ENCODE data around the gene FOXA2. TPM values are rescaled to one million over a fixed set of nuclear protein-coding genes. Genes with fewer than 3 reads are reported as not detected.
"Not testable (repeated sequence)": the region's sequence is repeated elsewhere in the genome, so short reads cannot be mapped to it uniquely, and the experiment has no call there.

The FOXA2 gene
- total and polyA plus RNA-seq, 3 experiments from 2014 or later = not detected

GRCh38 chr20:22619272-22619671 lies 34.9 kb upstream of the FOXA2 start:
- H3K4me1 ChIP-seq (ENCODE audit: insufficient read depth, low read length) = no peaks in the 10 kb centered on the region
- ChIA-PET POLR2A (no interaction called here), CTCF (no interaction called here)
- H3K4me3 Mint-ChIP-seq = no peak overlapping the region
- H3K27ac Mint-ChIP-seq = no peak overlapping the region
- no peaks in the 10 kb centered on the region for H3K4me1 Mint-ChIP-seq
- no peaks in the 10 kb centered on the region for H3K27me3 Mint-ChIP-seq
- H3K36me3 ChIP-seq (ENCODE audit: insufficient read depth, low read length) = no peaks in the 10 kb centered on the region
- no peak for DNase-seq
- H3K9me3 ChIP-seq (ENCODE audit: low read length) = no peaks in the 10 kb centered on the region
- no peaks in the 10 kb centered on the region for H3K27me3 ChIP-seq (ENCODE audit: insufficient read depth, low read length, poor library complexity, severe bottlenecking)
- no peak overlapping the region for H3K27ac ChIP-seq (ENCODE audit: low read depth, low read length)
- H3K9me3 Mint-ChIP-seq = peaks cover 0 to 5% (median 4%) of the 10 kb centered on the region in 5 donors
- H3K36me3 Mint-ChIP-seq = no peaks in the 10 kb centered on the region
- H3K4me3 ChIP-seq (ENCODE audit: low read length) = no peak overlapping the region

DNA sequence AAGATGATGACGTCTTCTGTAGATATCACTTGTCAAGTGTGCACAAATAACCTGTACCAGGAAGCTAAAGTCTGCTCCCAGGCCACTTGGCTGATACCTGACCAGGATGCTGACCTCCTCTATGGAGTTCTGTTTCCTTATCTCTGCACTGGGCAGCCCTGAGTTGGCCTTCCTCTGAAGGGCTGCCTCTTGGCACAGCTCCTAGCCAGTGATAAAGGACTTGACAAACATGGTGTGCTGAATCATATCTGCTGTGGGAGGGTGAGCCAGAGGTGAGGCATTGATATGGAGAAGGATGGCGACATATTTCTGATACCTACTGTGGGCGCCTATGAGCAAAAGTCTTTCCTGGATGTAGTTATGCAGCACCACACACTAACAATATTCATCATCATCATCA lies 32.8 kb upstream of the FOXA2 start:
- no peaks in the 10 kb centered on the region for H3K27me3 Mint-ChIP-seq
- ChIA-PET POLR2A (no interaction called here), CTCF (no interaction called here)
- H3K36me3 Mint-ChIP-seq = no peaks in the 10 kb centered on the region
- H3K9me3 Mint-ChIP-seq = peaks cover 0 to 4% (median 0%) of the 10 kb centered on the region in 5 donors
- H3K27ac ChIP-seq (ENCODE audit: low read depth, low read length) = no peak overlapping the region
- no peak overlapping the region for H3K4me3 Mint-ChIP-seq
- no peaks in the 10 kb centered on the region for H3K4me1 ChIP-seq (ENCODE audit: insufficient read depth, low read length)
- no peaks in the 10 kb centered on the region for H3K9me3 ChIP-seq (ENCODE audit: low read length)
- H3K27ac Mint-ChIP-seq = no peak overlapping the region
- H3K36me3 ChIP-seq (ENCODE audit: insufficient read depth, low read length) = no peaks in the 10 kb centered on the region
- DNase-seq = no peak
- no peaks in the 10 kb centered on the region for H3K27me3 ChIP-seq (ENCODE audit: insufficient read depth, low read length, poor library complexity, severe bottlenecking)
- H3K4me1 Mint-ChIP-seq = no peaks in the 10 kb centered on the region
- H3K4me3 ChIP-seq (ENCODE audit: low read length) = no peak overlapping the region

GRCh38 chr20:22616551-22616950 lies 32.2 kb upstream of the FOXA2 start:
- Mint-ChIP-seq H3K4me3 (no peak overlapping the region), H3K27me3 (no peaks in the 10 kb centered on the region), H3K27ac (no peak overlapping the region), H3K9me3 (peaks cover 0 to 4% (median 0%) of the 10 kb centered on the region in 5 donors), H3K36me3 (no peaks in the 10 kb centered on the region), H3K4me1 (no peaks in the 10 kb centered on the region)
- H3K27ac ChIP-seq (ENCODE audit: low read depth, low read length) = no peak overlapping the region
- CTCF ChIA-PET = no interaction called here
- no peaks in the 10 kb centered on the region for H3K9me3 ChIP-seq (ENCODE audit: low read length)
- POLR2A ChIA-PET = no interaction called here
- no peak for DNase-seq
- no peaks in the 10 kb centered on the region for H3K27me3 ChIP-seq (ENCODE audit: insufficient read depth, low read length, poor library complexity, severe bottlenecking)
- no peaks in the 10 kb centered on the region for H3K36me3 ChIP-seq (ENCODE audit: insufficient read depth, low read length)
- no peak overlapping the region for H3K4me3 ChIP-seq (ENCODE audit: low read length)
- no peaks in the 10 kb centered on the region for H3K4me1 ChIP-seq (ENCODE audit: insufficient read depth, low read length)

DNA sequence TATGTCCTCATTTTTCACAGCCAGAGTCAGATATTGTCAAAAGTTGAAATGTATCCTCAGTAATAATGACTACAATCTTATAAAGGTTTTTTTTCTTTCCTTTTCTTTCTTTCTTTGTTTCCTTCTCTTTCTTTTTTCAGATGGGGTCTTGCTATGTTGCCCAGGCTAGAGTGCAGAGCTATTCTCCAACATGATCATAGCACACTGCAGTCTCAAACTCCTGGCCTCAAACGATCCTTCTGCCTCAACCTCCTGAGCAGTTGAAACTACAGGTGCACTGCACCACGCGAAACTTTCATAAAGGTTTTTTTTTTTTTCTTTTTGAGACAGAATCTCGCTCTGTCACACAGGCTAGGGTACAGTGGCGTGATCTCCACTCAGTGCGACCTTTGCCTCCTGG lies 31.1 kb upstream of the FOXA2 start:
- ChIA-PET CTCF (no interaction called here), POLR2A (no interaction called here)
- H3K36me3 ChIP-seq (ENCODE audit: insufficient read depth, low read length) = no peaks in the 10 kb centered on the region
- Mint-ChIP-seq H3K4me1 (no peaks in the 10 kb centered on the region), H3K36me3 (no peaks in the 10 kb centered on the region), H3K27ac (peak overlapping the region in 1 of 8 donors; percentile 22), H3K27me3 (no peaks in the 10 kb centered on the region), H3K9me3 (peaks cover 0 to 4% (median 2%) of the 10 kb centered on the region in 5 donors), H3K4me3 (no peak overlapping the region)
- no peaks in the 10 kb centered on the region for H3K4me1 ChIP-seq (ENCODE audit: insufficient read depth, low read length)
- no peaks in the 10 kb centered on the region for H3K9me3 ChIP-seq (ENCODE audit: low read length)
- H3K4me3 ChIP-seq (ENCODE audit: low read length) = no peak overlapping the region
- H3K27me3 ChIP-seq (ENCODE audit: insufficient read depth, low read length, poor library complexity, severe bottlenecking) = no peaks in the 10 kb centered on the region
- no peak for DNase-seq
- no peak overlapping the region for H3K27ac ChIP-seq (ENCODE audit: low read depth, low read length)

DNA sequence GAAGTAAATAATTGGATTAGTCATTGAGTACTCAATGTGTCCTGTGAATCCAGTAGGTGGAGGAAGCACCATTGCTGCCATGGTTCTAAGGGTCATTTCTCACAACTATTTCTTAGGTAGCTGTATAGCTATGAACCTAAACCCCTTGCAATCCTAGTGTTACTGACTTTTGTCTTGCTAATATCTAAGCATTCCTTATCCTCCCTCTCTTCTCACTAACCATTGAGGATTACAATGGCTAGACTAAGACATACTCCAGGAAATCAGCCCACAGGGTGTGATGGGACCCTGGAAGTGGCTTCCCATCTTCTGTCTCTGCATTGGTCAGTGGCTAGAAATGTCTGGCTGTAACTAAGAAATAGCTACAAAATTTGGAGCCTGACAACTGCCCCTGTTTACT lies 27.3 kb upstream of the FOXA2 start:
- H3K36me3 Mint-ChIP-seq = no peaks in the 10 kb centered on the region
- H3K4me1 ChIP-seq (ENCODE audit: insufficient read depth, low read length) = no peaks in the 10 kb centered on the region
- H3K4me3 ChIP-seq (ENCODE audit: low read length) = no peak overlapping the region
- H3K27ac ChIP-seq (ENCODE audit: low read depth, low read length) = no peak overlapping the region
- H3K27me3 ChIP-seq (ENCODE audit: insufficient read depth, low read length, poor library complexity, severe bottlenecking) = no peaks in the 10 kb centered on the region
- no peak overlapping the region for H3K4me3 Mint-ChIP-seq
- H3K36me3 ChIP-seq (ENCODE audit: insufficient read depth, low read length) = no peaks in the 10 kb centered on the region
- ChIA-PET CTCF (no interaction called here), POLR2A (no interaction called here)
- no peaks in the 10 kb centered on the region for H3K4me1 Mint-ChIP-seq
- no peaks in the 10 kb centered on the region for H3K9me3 ChIP-seq (ENCODE audit: low read length)
- H3K27ac Mint-ChIP-seq = no peak overlapping the region
- peaks cover 0 to 7% (median 4%) of the 10 kb centered on the region in 5 donors for H3K9me3 Mint-ChIP-seq
- DNase-seq = no peak
- H3K27me3 Mint-ChIP-seq = no peaks in the 10 kb centered on the region

DNA sequence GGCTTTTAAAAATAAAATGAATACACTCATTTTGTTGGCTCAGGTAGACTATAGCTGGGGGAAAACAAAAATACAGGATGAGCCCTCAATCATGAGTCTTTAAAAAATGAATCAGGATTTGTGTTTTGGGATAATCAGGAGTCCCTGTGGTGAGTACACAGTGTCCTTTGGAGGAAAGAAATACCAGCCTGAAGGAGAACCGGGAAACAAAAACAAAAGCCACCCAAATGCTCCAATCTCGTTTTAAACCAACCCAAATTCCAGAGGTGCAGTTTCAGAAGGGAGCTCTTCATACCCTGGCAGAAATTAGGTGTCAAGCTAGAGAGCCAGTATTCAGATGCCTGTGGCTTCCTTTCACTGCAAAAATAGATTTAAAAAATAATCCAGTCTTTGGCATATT lies 23.3 kb upstream of the FOXA2 start:
- Mint-ChIP-seq H3K27ac (no peak overlapping the region), H3K4me1 (no peaks in the 10 kb centered on the region), H3K4me3 (no peak overlapping the region), H3K27me3 (no peaks in the 10 kb centered on the region), H3K36me3 (no peaks in the 10 kb centered on the region), H3K9me3 (peaks cover 0 to 8% (median 2%) of the 10 kb centered on the region in 5 donors)
- Histone ChIP-seq H3K4me3 (ENCODE audit: low read length) (no peak overlapping the region), H3K4me1 (ENCODE audit: insufficient read depth, low read length) (no peaks in the 10 kb centered on the region), H3K9me3 (ENCODE audit: low read length) (no peaks in the 10 kb centered on the region), H3K27me3 (ENCODE audit: insufficient read depth, low read length, poor library complexity, severe bottlenecking) (no peaks in the 10 kb centered on the region), H3K36me3 (ENCODE audit: insufficient read depth, low read length) (no peaks in the 10 kb centered on the region), H3K27ac (ENCODE audit: low read depth, low read length) (no peak overlapping the region)
- no peak for DNase-seq
- POLR2A ChIA-PET = no interaction called here
- CTCF ChIA-PET = no interaction called here

DNA sequence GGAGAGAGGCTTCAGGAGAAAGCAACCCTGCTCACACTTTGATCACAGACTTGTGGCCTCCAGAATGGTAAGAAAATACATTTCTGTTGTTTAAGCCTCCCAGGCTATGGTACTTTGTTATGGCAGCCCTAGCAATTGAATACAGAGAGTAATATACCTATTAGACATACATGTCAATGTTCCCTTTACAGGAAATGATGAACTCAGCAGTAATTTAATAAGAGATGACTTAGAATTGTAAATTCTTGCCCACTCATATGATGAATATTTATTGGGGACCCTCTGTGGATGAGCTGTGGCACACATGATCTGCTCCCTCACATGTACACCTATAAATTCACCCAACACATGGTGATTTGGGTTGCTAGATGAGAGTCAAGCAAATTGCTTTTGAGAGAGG lies 20.4 kb upstream of the FOXA2 start:
- H3K4me1 Mint-ChIP-seq = no peaks in the 10 kb centered on the region
- H3K27me3 Mint-ChIP-seq = no peaks in the 10 kb centered on the region
- POLR2A ChIA-PET = no interaction called here
- H3K9me3 ChIP-seq (ENCODE audit: low read length) = no peaks in the 10 kb centered on the region
- H3K36me3 ChIP-seq (ENCODE audit: insufficient read depth, low read length) = no peaks in the 10 kb centered on the region
- DNase-seq = no peak
- H3K9me3 Mint-ChIP-seq = peaks cover 0 to 6% (median 2%) of the 10 kb centered on the region in 5 donors
- H3K27me3 ChIP-seq (ENCODE audit: insufficient read depth, low read length, poor library complexity, severe bottlenecking) = no peaks in the 10 kb centered on the region
- no peak overlapping the region for H3K27ac ChIP-seq (ENCODE audit: low read depth, low read length)
- no peaks in the 10 kb centered on the region for H3K4me1 ChIP-seq (ENCODE audit: insufficient read depth, low read length)
- H3K4me3 ChIP-seq (ENCODE audit: low read length) = no peak overlapping the region
- H3K4me3 Mint-ChIP-seq = no peak overlapping the region
- CTCF ChIA-PET = no interaction called here
- H3K27ac Mint-ChIP-seq = no peak overlapping the region
- H3K36me3 Mint-ChIP-seq = no peaks in the 10 kb centered on the region

DNA sequence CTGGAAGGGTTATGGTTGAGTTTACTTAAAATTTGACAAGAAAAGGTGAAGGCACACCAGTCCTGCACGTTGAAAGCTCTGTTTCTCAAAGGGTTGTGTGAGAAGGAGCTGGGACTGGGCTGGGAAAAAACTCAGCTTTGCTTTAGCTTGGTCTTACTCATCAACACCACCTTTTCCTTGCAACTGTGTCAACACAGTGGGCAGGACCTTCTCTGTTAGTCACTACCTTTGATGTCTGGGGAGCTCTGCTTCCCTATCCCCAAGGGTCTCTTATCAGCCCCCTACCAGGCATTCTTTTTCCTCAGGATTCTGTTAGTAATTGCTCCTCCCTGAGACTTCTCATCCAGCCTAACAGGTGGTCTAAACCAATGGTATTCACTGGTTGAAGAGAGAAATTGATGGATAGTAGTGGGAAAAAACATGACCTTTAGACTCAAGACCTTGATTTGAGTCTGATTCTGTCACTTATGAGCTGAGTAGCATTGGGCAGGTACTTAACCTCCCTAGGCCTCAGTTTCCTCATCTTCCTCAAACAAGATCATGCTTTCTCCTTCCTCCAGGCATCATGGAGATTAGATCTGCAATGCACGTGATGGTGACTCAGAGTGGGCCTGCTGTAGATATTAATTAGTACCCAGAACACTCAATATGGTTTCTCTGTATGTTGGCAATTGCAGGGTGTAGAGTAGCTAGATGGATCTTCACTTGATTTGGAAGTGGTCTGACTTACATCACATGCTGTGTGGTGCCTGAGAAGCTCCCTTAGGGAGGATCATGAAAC lies 17.2 kb upstream of the FOXA2 start:
- Histone ChIP-seq H3K27ac (ENCODE audit: low read depth, low read length) (no peak overlapping the region), H3K27me3 (ENCODE audit: insufficient read depth, low read length, poor library complexity, severe bottlenecking) (no peaks in the 10 kb centered on the region), H3K4me3 (ENCODE audit: low read length) (no peak overlapping the region), H3K36me3 (ENCODE audit: insufficient read depth, low read length) (no peaks in the 10 kb centered on the region), H3K4me1 (ENCODE audit: insufficient read depth, low read length) (no peaks in the 10 kb centered on the region), H3K9me3 (ENCODE audit: low read length) (no peaks in the 10 kb centered on the region)
- ChIA-PET POLR2A (no interaction called here), CTCF (no interaction called here)
- no peak overlapping the region for H3K27ac Mint-ChIP-seq
- H3K4me3 Mint-ChIP-seq = no peak overlapping the region
- no peaks in the 10 kb centered on the region for H3K36me3 Mint-ChIP-seq
- no peak for DNase-seq
- no peaks in the 10 kb centered on the region for H3K27me3 Mint-ChIP-seq
- peaks cover 0 to 9% (median 3%) of the 10 kb centered on the region in 5 donors for H3K9me3 Mint-ChIP-seq
- no peaks in the 10 kb centered on the region for H3K4me1 Mint-ChIP-seq

GRCh38 chr20:22599258-22599657 lies 14.9 kb upstream of the FOXA2 start:
- DNase-seq; H3K27me3 ChIP-seq (ENCODE audit: insufficient read depth, low read length, poor library complexity, severe bottlenecking); H3K36me3 Mint-ChIP-seq; H3K4me3 ChIP-seq (ENCODE audit: low read length); H3K9me3 Mint-ChIP-seq; H3K4me1 ChIP-seq (ENCODE audit: insufficient read depth, low read length); H3K27ac Mint-ChIP-seq; POLR2A ChIA-PET; H3K36me3 ChIP-seq (ENCODE audit: insufficient read depth, low read length); H3K9me3 ChIP-seq (ENCODE audit: low read length); H3K4me1 Mint-ChIP-seq; H3K27me3 Mint-ChIP-seq; CTCF ChIA-PET; H3K27ac ChIP-seq (ENCODE audit: low read depth, low read length); H3K4me3 Mint-ChIP-seq: not testable (repeated sequence)

All from CD8-positive, alpha-beta memory T cell (primary cell).